Measurements from ENCODE around the gene CH25H. TPM values are rescaled to one million over a fixed set of nuclear protein-coding genes. Genes with fewer than 3 reads are reported as not detected.
A peak's percentile ranks its signal among the peaks of the same experiment; 100 is the strongest.

The CH25H gene
- total RNA-seq, 3 donors from 2014 or later = 0.80 to 1.2 (median 0.84) TPM

- no peaks in the 10 kb centered on the region for H3K36me3 ChIP-seq (ENCODE audit: low read depth)
- H3K4me3 ChIP-seq = no peak overlapping the region
- ATAC-seq (no peak), DNase-seq (no peak)
- no peak for TF ChIP-seq CTCF (IDR thresholded peaks at IDR 0.05)
- H3K4me1 ChIP-seq (ENCODE audit: low read depth) = no peaks in the 10 kb centered on the region
- intact Hi-C loops (cut with DNase I, micrococcal nuclease) = no loop called here
- H3K9me3 ChIP-seq = no peaks in the 10 kb centered on the region
These were observed 42.2 kb downstream of the CH25H start for GRCh38 chr10:89164920-89165319.

- Histone ChIP-seq H3K9me3 (no peaks in the 10 kb centered on the region), H3K4me3 (no peak overlapping the region), H3K4me1 (ENCODE audit: low read depth) (no peaks in the 10 kb centered on the region), H3K36me3 (ENCODE audit: low read depth) (no peaks in the 10 kb centered on the region)
- intact Hi-C loops (cut with DNase I, micrococcal nuclease) = no loop called here
- peak; percentile 15 for ATAC-seq
- TF ChIP-seq CTCF (IDR thresholded peaks at IDR 0.05) = no peak
- no peak for DNase-seq
These were observed 43.0 kb downstream of the CH25H start for GRCh38 chr10:89164080-89164479.

- Histone ChIP-seq H3K9me3 (no peaks in the 10 kb centered on the region), H3K4me3 (no peak overlapping the region), H3K4me1 (ENCODE audit: low read depth) (no peaks in the 10 kb centered on the region), H3K36me3 (ENCODE audit: low read depth) (no peaks in the 10 kb centered on the region)
- ATAC-seq = peak; percentile 72
- DNase-seq = peak in 1 of 3 donors; percentile 45
- intact Hi-C loops (cut with DNase I, micrococcal nuclease) = no loop called here
- no peak for TF ChIP-seq CTCF (IDR thresholded peaks at IDR 0.05)
These were observed 43.7 kb downstream of the CH25H start for GRCh38 chr10:89163265-89163995.

- TF ChIP-seq CTCF (IDR thresholded peaks at IDR 0.05) = no peak
- no peak for ATAC-seq
- Histone ChIP-seq H3K9me3 (no peaks in the 10 kb centered on the region), H3K36me3 (ENCODE audit: low read depth) (no peaks in the 10 kb centered on the region), H3K4me1 (ENCODE audit: low read depth) (no peaks in the 10 kb centered on the region), H3K4me3 (no peak overlapping the region)
- intact Hi-C loops (cut with DNase I, micrococcal nuclease) = no loop called here
- DNase-seq = no peak
These were observed 44.5 kb downstream of the CH25H start for GRCh38 chr10:89162596-89162995.

DNA sequence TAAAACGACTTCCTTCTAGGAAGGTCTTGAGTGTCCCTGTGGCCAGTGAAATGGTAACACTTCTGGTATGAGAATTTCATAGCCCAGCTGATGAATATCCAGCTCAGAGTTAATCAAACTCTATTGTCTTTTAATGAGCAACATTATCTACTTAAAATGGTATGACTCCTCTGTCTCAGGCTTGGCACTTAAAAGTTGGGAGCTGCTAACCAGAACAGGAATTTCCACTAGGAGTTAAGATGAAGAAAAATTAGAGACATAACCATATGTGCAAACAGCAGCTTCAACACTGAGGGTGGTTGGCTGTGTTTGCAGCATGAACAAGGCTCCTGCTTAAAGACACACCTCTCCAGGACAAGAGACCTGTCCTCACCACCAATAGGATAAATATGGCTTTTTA is 46.8 kb downstream of the CH25H start:
- Histone ChIP-seq H3K4me1 (ENCODE audit: low read depth) (no peaks in the 10 kb centered on the region), H3K36me3 (ENCODE audit: low read depth) (no peaks in the 10 kb centered on the region), H3K9me3 (no peaks in the 10 kb centered on the region), H3K4me3 (no peak overlapping the region)
- intact Hi-C loops (cut with DNase I, micrococcal nuclease) = no loop called here
- no peak for TF ChIP-seq CTCF (IDR thresholded peaks at IDR 0.05)
- DNase-seq (no peak), ATAC-seq (no peak)
